Liver (tissue), 9 donors: ENCODE measurements around the gene COX15. TPM values are rescaled to one million over a fixed set of nuclear protein-coding genes. Genes with fewer than 3 reads are reported as not detected.

ENCODE experiments used
- DNase-seq: peaks from one replicate; pipeline ENCODE4 v3.0.0-alpha.2; 2017; ENCODE audit warnings: low spot score
- H3K27ac ChIP-seq, 2 donors: one replicate each; pipeline ENCODE4 v1.7.0; 2013; ENCODE audit warnings: inconsistent platforms in 2 of 2, low read length in 2 of 2, control low read depth in 1 of 2, low read depth in 1 of 2, mild to moderate bottlenecking in 1 of 2
- H3K27me3 ChIP-seq, 4 donors: one replicate each; pipeline versions ENCODE4 v1.6.1 to v1.7.0; 2013; ENCODE audit warnings: low read length in 3 of 4, inconsistent platforms in 1 of 4, mild to moderate bottlenecking in 1 of 4, moderate library complexity in 1 of 4; ENCODE audit not compliant: control insufficient read depth in 4 of 4, insufficient read depth in 4 of 4
- H3K36me3 ChIP-seq, 4 donors: one replicate each; pipeline versions ENCODE4 v1.6.1 to v1.7.0; 2013; ENCODE audit warnings: low read length in 3 of 4, mild to moderate bottlenecking in 3 of 4, low read depth in 1 of 4, moderate library complexity in 1 of 4; ENCODE audit not compliant: control insufficient read depth in 4 of 4, insufficient read depth in 3 of 4
- H3K4me1 ChIP-seq, 4 donors: one replicate each; pipeline versions ENCODE4 v1.6.1 to v1.7.0; 2013; ENCODE audit warnings: low read length in 3 of 4, mild to moderate bottlenecking in 3 of 4, moderate library complexity in 1 of 4; ENCODE audit not compliant: control insufficient read depth in 4 of 4, insufficient read depth in 4 of 4
- H3K4me3 ChIP-seq, 3 donors: one replicate each; pipeline versions ENCODE4 v1.6.1 to v1.7.0; 2013; ENCODE audit warnings: low read length in 3 of 3, control low read depth in 1 of 3, low read depth in 1 of 3, mild to moderate bottlenecking in 1 of 3
- H3K9ac ChIP-seq, 2 donors: one replicate each; pipeline ENCODE4 v1.7.0; 2013; ENCODE audit warnings: low read length in 2 of 2, mild to moderate bottlenecking in 2 of 2, moderate library complexity in 2 of 2, control low read depth in 1 of 2, low read depth in 1 of 2
- H3K9me3 ChIP-seq, 4 donors: one replicate each; pipeline versions ENCODE4 v1.6.1 to v1.7.0; 2013; ENCODE audit warnings: low read length in 3 of 4; ENCODE audit not compliant: control insufficient read depth in 4 of 4
- ATF3 ChIP-seq: IDR thresholded peaks from 2 replicates; pipeline ENCODE4 v1.6.1; 2016; ENCODE audit warnings: antibody characterized with exemption
- EGR1 ChIP-seq, 2 donors: IDR thresholded peaks; 2 replicates each; pipeline ENCODE4 v1.6.1; 2016 to 2018; ENCODE audit warnings: antibody characterized with exemption in 2 of 2, low read depth in 2 of 2
- FOXA1 ChIP-seq: IDR thresholded peaks from 2 replicates; pipeline ENCODE4 v1.6.1; 2016; ENCODE audit warnings: antibody characterized with exemption
- FOXA2 ChIP-seq: IDR thresholded peaks from 2 replicates; pipeline ENCODE4 v1.6.1; 2016; ENCODE audit warnings: antibody characterized with exemption
- GABPA ChIP-seq, 2 donors: IDR thresholded peaks in 1 of 2; conservative IDR thresholded peaks in 1 of 2; 2 replicates each; pipeline ENCODE4 v1.6.1; 2016; ENCODE audit warnings: antibody characterized with exemption in 2 of 2, mild to moderate bottlenecking in 1 of 2, moderate library complexity in 1 of 2
- HNF4A ChIP-seq, 2 donors: conservative IDR thresholded peaks; 2 replicates each; pipeline ENCODE4 v1.6.1; 2016; ENCODE audit warnings: antibody characterized with exemption in 2 of 2, mild to moderate bottlenecking in 2 of 2
- HNF4G ChIP-seq: IDR thresholded peaks from 2 replicates; pipeline ENCODE4 v1.6.1; 2016; ENCODE audit warnings: antibody characterized with exemption
- JUND ChIP-seq, 2 donors: IDR thresholded peaks; 2 replicates each; pipeline ENCODE4 v1.6.1; 2016; ENCODE audit warnings: antibody characterized with exemption in 2 of 2
- RAD21 ChIP-seq, 2 donors: IDR thresholded peaks; 2 replicates each; pipeline ENCODE4 v1.6.1; 2016; ENCODE audit warnings: antibody characterized with exemption in 2 of 2, mild to moderate bottlenecking in 2 of 2
- RXRA ChIP-seq, 2 donors: IDR thresholded peaks; 2 replicates each; pipeline ENCODE4 v1.6.1; 2017 to 2018; ENCODE audit warnings: antibody characterized with exemption in 2 of 2, mild to moderate bottlenecking in 1 of 2
- SP1 ChIP-seq: IDR thresholded peaks from 2 replicates; pipeline ENCODE4 v1.6.1; 2018; ENCODE audit warnings: antibody characterized with exemption, mild to moderate bottlenecking
- TAF1 ChIP-seq: conservative IDR thresholded peaks from 2 replicates; pipeline ENCODE4 v1.6.1; 2016; ENCODE audit warnings: antibody characterized with exemption, mild to moderate bottlenecking
- WGBS: extraction: QIAGEN DNeasy Blood & Tissue Kit; methylation state at CpG from one replicate; pipeline ENCODE4 v1.1.7; 2013; 5-methylcytosine and 5-hydroxymethylcytosine counted together
- polyA plus RNA-seq, 2 donors: library from polyadenylated mRNA; stranded (reverse) in 1 of 2; unstranded in 1 of 2; fragments of 200-250 nt in 1 of 2; fragments of >200 nt in 1 of 2; fragmentation: Nextera tagmentation in 1 of 2; extraction: Ambion mirVana in 1 of 2; gene quantifications; one replicate each; pipeline versions ENCODE4 v1.2.1 to v1.2.3, GENCODE V29; 2013 to 2015
- total RNA-seq, 2 donors: library from RNA; depleted of rRNA; stranded (reverse); fragments of >200 nt; gene quantifications; one replicate each; pipeline ENCODE4 v1.2.3, GENCODE V29; 2014
- TF ChIP-seq, protein P1 (sequence below): IDR thresholded peaks from 2 replicates; pipeline ENCODE4 v1.6.1; 2016; ENCODE audit warnings: antibody characterized with exemption
- TF ChIP-seq, protein P2 (sequence below): IDR thresholded peaks from 2 replicates; pipeline ENCODE4 v1.6.1; 2016; ENCODE audit warnings: antibody characterized with exemption, mild to moderate bottlenecking
- TF ChIP-seq, protein P3 (sequence below): fragments of 150-350 bp; IDR thresholded peaks from 2 replicates; pipeline ENCODE4 v1.5.1; 2017; ENCODE audit warnings: improper control_type of control experiment, low read depth, low read length; ENCODE audit not compliant: missing input control
- TF ChIP-seq, protein P4 (sequence below): IDR thresholded peaks from 2 replicates; pipeline ENCODE4 v1.6.1; 2016; ENCODE audit warnings: antibody characterized with exemption
- donor health status: healthy.
- donor health status: healthy.
- donor health status: healthy.
- donor health status: healthy.
- donor health status: healthy.

The COX15 gene
- total and polyA plus RNA-seq, 4 donors = 13.4 to 25.2 (median 20.8) TPM

GRCh38 chr10:99693933-99694583 lies 37.9 kb downstream of the COX15 start:
- DNase-seq = no peak
- WGBS = over 99% methylated on average over 3 of the region's 3 CpGs
- Histone ChIP-seq H3K36me3 (peaks cover 6 to 37% (median 20%) of the 10 kb centered on the region in 4 donors), H3K4me1 (peaks cover 0 to 16% (median 3%) of the 10 kb centered on the region in 4 donors), H3K27me3 (no peaks in the 10 kb centered on the region), H3K9me3 (no peaks in the 10 kb centered on the region), H3K9ac (no peak overlapping the region), H3K27ac (no peak overlapping the region), H3K4me3 (no peak overlapping the region)
- TF ChIP-seq GABPA (IDR thresholded peaks at IDR 0.05 in 1 of 2, conservative IDR thresholded peaks at IDR 0.05 in 1 of 2) (no peak), TAF1 (no peak), RXRA (IDR thresholded peaks at IDR 0.05) (no peak), SP1 (no peak)
- TF ChIP-seq, protein P1, sequence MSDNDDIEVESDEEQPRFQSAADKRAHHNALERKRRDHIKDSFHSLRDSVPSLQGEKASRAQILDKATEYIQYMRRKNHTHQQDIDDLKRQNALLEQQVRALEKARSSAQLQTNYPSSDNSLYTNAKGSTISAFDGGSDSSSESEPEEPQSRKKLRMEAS = no peak
- TF ChIP-seq, protein P2, sequence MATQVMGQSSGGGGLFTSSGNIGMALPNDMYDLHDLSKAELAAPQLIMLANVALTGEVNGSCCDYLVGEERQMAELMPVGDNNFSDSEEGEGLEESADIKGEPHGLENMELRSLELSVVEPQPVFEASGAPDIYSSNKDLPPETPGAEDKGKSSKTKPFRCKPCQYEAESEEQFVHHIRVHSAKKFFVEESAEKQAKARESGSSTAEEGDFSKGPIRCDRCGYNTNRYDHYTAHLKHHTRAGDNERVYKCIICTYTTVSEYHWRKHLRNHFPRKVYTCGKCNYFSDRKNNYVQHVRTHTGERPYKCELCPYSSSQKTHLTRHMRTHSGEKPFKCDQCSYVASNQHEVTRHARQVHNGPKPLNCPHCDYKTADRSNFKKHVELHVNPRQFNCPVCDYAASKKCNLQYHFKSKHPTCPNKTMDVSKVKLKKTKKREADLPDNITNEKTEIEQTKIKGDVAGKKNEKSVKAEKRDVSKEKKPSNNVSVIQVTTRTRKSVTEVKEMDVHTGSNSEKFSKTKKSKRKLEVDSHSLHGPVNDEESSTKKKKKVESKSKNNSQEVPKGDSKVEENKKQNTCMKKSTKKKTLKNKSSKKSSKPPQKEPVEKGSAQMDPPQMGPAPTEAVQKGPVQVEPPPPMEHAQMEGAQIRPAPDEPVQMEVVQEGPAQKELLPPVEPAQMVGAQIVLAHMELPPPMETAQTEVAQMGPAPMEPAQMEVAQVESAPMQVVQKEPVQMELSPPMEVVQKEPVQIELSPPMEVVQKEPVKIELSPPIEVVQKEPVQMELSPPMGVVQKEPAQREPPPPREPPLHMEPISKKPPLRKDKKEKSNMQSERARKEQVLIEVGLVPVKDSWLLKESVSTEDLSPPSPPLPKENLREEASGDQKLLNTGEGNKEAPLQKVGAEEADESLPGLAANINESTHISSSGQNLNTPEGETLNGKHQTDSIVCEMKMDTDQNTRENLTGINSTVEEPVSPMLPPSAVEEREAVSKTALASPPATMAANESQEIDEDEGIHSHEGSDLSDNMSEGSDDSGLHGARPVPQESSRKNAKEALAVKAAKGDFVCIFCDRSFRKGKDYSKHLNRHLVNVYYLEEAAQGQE = no peak
- TF ChIP-seq, protein P3, sequence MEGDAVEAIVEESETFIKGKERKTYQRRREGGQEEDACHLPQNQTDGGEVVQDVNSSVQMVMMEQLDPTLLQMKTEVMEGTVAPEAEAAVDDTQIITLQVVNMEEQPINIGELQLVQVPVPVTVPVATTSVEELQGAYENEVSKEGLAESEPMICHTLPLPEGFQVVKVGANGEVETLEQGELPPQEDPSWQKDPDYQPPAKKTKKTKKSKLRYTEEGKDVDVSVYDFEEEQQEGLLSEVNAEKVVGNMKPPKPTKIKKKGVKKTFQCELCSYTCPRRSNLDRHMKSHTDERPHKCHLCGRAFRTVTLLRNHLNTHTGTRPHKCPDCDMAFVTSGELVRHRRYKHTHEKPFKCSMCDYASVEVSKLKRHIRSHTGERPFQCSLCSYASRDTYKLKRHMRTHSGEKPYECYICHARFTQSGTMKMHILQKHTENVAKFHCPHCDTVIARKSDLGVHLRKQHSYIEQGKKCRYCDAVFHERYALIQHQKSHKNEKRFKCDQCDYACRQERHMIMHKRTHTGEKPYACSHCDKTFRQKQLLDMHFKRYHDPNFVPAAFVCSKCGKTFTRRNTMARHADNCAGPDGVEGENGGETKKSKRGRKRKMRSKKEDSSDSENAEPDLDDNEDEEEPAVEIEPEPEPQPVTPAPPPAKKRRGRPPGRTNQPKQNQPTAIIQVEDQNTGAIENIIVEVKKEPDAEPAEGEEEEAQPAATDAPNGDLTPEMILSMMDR = no peak

DNA sequence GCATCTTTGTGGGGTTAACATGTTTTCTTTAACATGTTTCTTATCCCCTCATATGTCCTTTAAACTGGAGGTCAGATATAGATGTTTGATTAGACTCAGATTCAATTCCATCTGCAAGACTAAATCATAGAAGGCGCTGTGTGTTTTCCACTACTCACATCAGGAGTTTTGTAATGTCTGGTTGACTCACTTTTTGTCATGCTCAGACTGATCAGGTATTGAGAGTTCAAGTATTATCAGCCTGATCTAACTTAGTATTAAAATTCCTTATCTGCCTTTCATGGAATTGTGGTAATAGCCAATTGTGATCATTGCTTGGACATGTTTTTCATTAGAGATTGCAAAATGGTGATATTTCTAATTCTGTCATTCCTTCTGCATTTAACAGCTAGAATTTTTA lies 42.5 kb downstream of the COX15 start:
- DNase-seq = no peak
- Histone ChIP-seq H3K27me3 (no peaks in the 10 kb centered on the region), H3K9ac (no peak overlapping the region), H3K36me3 (peaks cover 3 to 32% (median 12%) of the 10 kb centered on the region in 4 donors), H3K4me1 (no peaks in the 10 kb centered on the region), H3K4me3 (no peak overlapping the region), H3K27ac (no peak overlapping the region), H3K9me3 (no peaks in the 10 kb centered on the region)
- 97% methylated on average over 1 of the region's 1 CpG for WGBS
- TF ChIP-seq TAF1 (no peak), GABPA (IDR thresholded peaks at IDR 0.05 in 1 of 2, conservative IDR thresholded peaks at IDR 0.05 in 1 of 2) (no peak), FOXA1 (no peak), HNF4A (conservative IDR thresholded peaks at IDR 0.05) (no peak), SP1 (no peak), RAD21 (IDR thresholded peaks at IDR 0.05) (no peak), JUND (IDR thresholded peaks at IDR 0.05) (no peak), EGR1 (IDR thresholded peaks at IDR 0.05; ENCODE audit: low read depth in 2 of 2) (no peak), ATF3 (no peak), FOXA2 (no peak), RXRA (IDR thresholded peaks at IDR 0.05) (no peak), HNF4G (no peak)
- TF ChIP-seq, protein P2 = no peak
- TF ChIP-seq, protein P3 = no peak
- TF ChIP-seq, protein P4, sequence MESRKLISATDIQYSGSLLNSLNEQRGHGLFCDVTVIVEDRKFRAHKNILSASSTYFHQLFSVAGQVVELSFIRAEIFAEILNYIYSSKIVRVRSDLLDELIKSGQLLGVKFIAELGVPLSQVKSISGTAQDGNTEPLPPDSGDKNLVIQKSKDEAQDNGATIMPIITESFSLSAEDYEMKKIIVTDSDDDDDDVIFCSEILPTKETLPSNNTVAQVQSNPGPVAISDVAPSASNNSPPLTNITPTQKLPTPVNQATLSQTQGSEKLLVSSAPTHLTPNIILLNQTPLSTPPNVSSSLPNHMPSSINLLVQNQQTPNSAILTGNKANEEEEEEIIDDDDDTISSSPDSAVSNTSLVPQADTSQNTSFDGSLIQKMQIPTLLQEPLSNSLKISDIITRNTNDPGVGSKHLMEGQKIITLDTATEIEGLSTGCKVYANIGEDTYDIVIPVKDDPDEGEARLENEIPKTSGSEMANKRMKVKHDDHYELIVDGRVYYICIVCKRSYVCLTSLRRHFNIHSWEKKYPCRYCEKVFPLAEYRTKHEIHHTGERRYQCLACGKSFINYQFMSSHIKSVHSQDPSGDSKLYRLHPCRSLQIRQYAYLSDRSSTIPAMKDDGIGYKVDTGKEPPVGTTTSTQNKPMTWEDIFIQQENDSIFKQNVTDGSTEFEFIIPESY = no peak
- TF ChIP-seq, protein P1 = no peak
